Embryonic facial prominence (tissue), 1 donor: ENCODE data around the gene G6PC3.
A peak's percentile ranks its signal among the peaks of the same experiment; 100 is the strongest.

Source experiments
- DNase-seq: peaks from one replicate; pipeline ENCODE4 v3.0.0-alpha.2; 2016; ENCODE audit errors: extremely low spot score

The G6PC3 gene

GRCh38 chr17:44061446-44061845, 9.1 kb upstream of the G6PC3 start:
- DNase-seq = no peak

- DNase-seq = no peak
Measured at GRCh38 chr17:44062871-44063270, 7.7 kb upstream of the G6PC3 start.

- DNase-seq = no peak
Measured at GRCh38 chr17:44063704-44064639, 6.6 kb upstream of the G6PC3 start.

GRCh38 chr17:44065668-44066203, 4.8 kb upstream of the G6PC3 start:
- DNase-seq = no peak

- peak; percentile 85 for DNase-seq
Measured at GRCh38 chr17:44066204-44066930, 4.2 kb upstream of the G6PC3 start, which contains the start of gene LSM12. TSS of gene LSM12 (minus strand) at chr17:44066671. CDS start at chr17:44066587, 84 bp downstream.

GRCh38 chr17:44067545-44067940, 3.0 kb upstream of the G6PC3 start:
- no peak for DNase-seq

- DNase-seq = no peak
Measured at GRCh38 chr17:44069974-44070454, 521 bp upstream of the G6PC3 start.

GRCh38 chr17:44071198-44071520, 624 bp downstream of the G6PC3 start:
- DNase-seq = no peak

GRCh38 chr17:44071772-44072171, 1.2 kb downstream of the G6PC3 start:
- DNase-seq = no peak

GRCh38 chr17:44074231-44074910, 3.8 kb downstream of the G6PC3 start:
- DNase-seq = no peak

- no peak for DNase-seq
Measured at GRCh38 chr17:44074911-44075285, 4.4 kb downstream of the G6PC3 start.

GRCh38 chr17:44075598-44076293, 5.2 kb downstream of the G6PC3 start:
- no peak for DNase-seq

- DNase-seq = no peak
Measured at GRCh38 chr17:44076716-44077594, 6.4 kb downstream of the G6PC3 start.

GRCh38 chr17:44077595-44077909, 7.0 kb downstream of the G6PC3 start:
- no peak for DNase-seq

GRCh38 chr17:44078412-44078811, 7.9 kb downstream of the G6PC3 start:
- DNase-seq = no peak

- no peak for DNase-seq
Measured at GRCh38 chr17:44079877-44080821, 9.6 kb downstream of the G6PC3 start.

GRCh38 chr17:44081681-44082080, 11.1 kb downstream of the G6PC3 start:
- no peak for DNase-seq

- no peak for DNase-seq
Measured at GRCh38 chr17:44082256-44082927, 11.9 kb downstream of the G6PC3 start.
